Measurements from ENCODE around the gene CUL1.

- TF ChIP-seq CTCF (conservative IDR thresholded peaks at IDR 0.05; ENCODE audit: low read length) (no peak), EZH2phosphoT487 (IDR thresholded peaks at IDR 0.05; ENCODE audit: borderline replicate concordance, low read depth, low read length) (no peak)
Observed at GRCh38 chr7:148835854-148836253, 137.2 kb downstream of the CUL1 start.

Measured in OCI-LY7 (cell line).